ENCODE results near the gene DAB2.
"Not testable (repeated sequence)": the region's sequence is repeated elsewhere in the genome, so short reads cannot be mapped to it uniquely, and the experiment has no call there.

DAB2 gene

GRCh38 chr5:39340506-39340905, 84.3 kb downstream of the DAB2 start:
- no peak for DNase-seq (ENCODE audit: low spot score)

DNA sequence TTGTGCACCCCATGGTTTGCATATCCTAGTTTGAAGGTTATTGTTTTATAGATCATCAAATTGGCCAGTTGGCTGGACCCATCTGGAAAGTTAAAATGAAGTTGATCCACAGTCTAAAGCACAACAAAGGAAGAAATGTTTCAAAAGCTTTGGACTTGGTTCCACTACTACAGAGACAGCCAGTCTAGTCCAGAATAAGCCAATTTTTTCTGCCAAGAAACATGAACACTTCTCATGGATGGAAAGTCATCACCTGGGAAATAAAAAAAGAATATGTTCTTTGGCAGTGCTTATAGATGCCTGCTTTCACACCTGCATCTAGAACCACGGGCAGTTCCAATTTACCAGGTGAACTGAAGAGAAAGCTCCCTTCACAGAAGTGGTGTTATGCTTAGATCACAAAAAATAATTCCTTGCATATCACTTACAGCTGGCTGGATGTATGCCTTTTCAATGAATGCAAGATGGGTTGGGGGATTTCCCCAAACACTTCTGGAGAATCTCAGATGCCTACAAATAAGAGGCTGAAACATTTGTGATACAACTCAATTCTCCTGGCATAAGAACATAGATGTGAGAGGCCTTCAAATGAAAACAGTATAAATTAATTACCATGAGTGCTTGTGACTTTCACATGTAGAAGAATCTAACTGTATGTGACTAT, 87.4 kb downstream of the DAB2 start:
- no peak for DNase-seq (ENCODE audit: low spot score)

- DNase-seq (ENCODE audit: low spot score): not testable (repeated sequence)
These were observed 90.5 kb downstream of the DAB2 start for GRCh38 chr5:39334296-39334695.

DNA sequence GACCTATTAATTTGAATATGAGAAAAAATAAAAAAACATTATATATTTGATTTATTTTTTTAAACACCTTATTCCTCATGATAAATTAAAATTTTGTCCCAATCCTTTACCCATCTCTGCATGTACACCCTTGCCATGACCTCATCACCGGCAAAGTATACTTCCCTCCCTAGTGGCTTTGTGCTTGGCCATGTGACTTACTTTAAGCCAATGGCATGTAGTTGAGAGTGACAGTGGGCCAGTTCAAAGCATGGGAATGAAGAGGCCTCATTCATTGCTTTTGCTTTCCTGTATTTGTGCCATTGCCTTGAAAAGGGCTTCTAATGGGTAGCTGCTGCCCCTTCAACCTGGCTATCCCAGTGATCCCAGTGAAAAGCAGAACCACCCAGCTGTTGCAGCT, 91.7 kb downstream of the DAB2 start:
- no peak for DNase-seq (ENCODE audit: low spot score)

DNA sequence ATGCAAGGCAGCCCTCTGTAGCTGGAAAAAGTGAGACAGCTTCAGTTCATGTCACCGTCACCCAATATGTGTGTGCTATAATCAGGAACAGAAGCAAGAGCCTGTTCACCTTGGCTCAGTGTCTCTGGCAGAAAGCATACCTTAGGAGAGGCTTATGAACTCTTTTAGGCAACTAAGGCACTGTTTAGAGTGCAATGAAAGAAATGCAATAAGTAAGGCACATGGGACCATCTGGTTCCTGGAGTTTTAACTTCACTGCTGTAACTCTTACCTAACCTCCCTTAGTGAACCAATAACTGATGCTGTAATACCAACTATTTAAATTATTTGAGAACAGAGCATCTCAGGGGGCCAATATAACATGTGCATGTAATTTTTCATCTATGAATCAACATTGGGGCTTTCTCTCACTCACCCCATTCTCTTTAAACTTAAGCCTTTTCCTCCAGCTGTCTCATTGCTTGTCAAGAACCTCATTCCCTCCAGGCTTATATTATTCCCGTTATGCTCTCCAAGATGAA, 92.9 kb downstream of the DAB2 start:
- DNase-seq (ENCODE audit: low spot score): no peak

- DNase-seq (ENCODE audit: low spot score): no peak
These were observed 96.0 kb downstream of the DAB2 start for GRCh38 chr5:39328731-39329130.

GRCh38 chr5:39323542-39323941, 101.2 kb downstream of the DAB2 start:
- DNase-seq (ENCODE audit: low spot score): no peak

All from CD4-positive, alpha-beta T cell treated with Interleukin-15 for 4 hours (primary cell).